Ectodermal cell (in vitro differentiated cells): ENCODE data around the gene ACOX3.

Source experiments
- H3K27ac ChIP-seq: 2 replicates; pipeline ENCODE4 v1.7.0; 2013; ENCODE audit warnings: mild to moderate bottlenecking, low read depth, low read length; ENCODE audit not compliant: insufficient read depth, poor library complexity, severe bottlenecking
- H3K27me3 ChIP-seq: 2 replicates; pipeline ENCODE4 v1.7.0; 2013; ENCODE audit warnings: mild to moderate bottlenecking, low read length; ENCODE audit not compliant: insufficient read depth, control insufficient read depth, poor library complexity, severe bottlenecking
- H3K36me3 ChIP-seq: one replicate; pipeline ENCODE4 v1.7.0; 2013; ENCODE audit warnings: low read length; ENCODE audit not compliant: control insufficient read depth, insufficient read depth
- H3K4me1 ChIP-seq: one replicate; pipeline ENCODE4 v1.7.0; 2013; ENCODE audit warnings: low read length; ENCODE audit not compliant: control insufficient read depth, insufficient read depth
- H3K4me3 ChIP-seq: 2 replicates; pipeline ENCODE4 v1.7.0; 2013; ENCODE audit warnings: low read depth, low read length, control low read depth; ENCODE audit not compliant: insufficient read depth
- H3K9me3 ChIP-seq: 2 replicates; pipeline ENCODE4 v1.7.0; 2013; ENCODE audit warnings: mild to moderate bottlenecking, low read length, moderate library complexity; ENCODE audit not compliant: control insufficient read depth
- WGBS, 2 experiments: methylation state at CpG; one replicate each; pipeline ENCODE4 v1.1.7; 2013; ENCODE audit warnings: missing lambda C conversion rate in 2 of 2; 5-methylcytosine and 5-hydroxymethylcytosine counted together

The ACOX3 gene

GRCh38 chr4:8419222-8420041 is 21.1 kb downstream of the ACOX3 start:
- H3K27me3 ChIP-seq, result no peaks in the 10 kb centered on the region
- WGBS, 2 experiments, result 92 to 93% methylated on average over 12 of the region's 12 CpGs
- no peak overlapping the region for H3K27ac ChIP-seq
- H3K4me3 ChIP-seq, result no peak overlapping the region
- no peaks in the 10 kb centered on the region for H3K9me3 ChIP-seq
- no peaks in the 10 kb centered on the region for H3K36me3 ChIP-seq
- no peaks in the 10 kb centered on the region for H3K4me1 ChIP-seq

- no peak overlapping the region for H3K27ac ChIP-seq
- no peaks in the 10 kb centered on the region for H3K9me3 ChIP-seq
- WGBS, 2 experiments, result 87 to 89% methylated on average over 11 of the region's 11 CpGs
- no peaks in the 10 kb centered on the region for H3K4me1 ChIP-seq
- H3K36me3 ChIP-seq, result no peaks in the 10 kb centered on the region
- H3K4me3 ChIP-seq, result no peak overlapping the region
- H3K27me3 ChIP-seq, result no peaks in the 10 kb centered on the region
These were observed 23.4 kb downstream of the ACOX3 start for GRCh38 chr4:8417071-8417614.

- Histone ChIP-seq H3K27me3 (no peaks in the 10 kb centered on the region), H3K36me3 (no peaks in the 10 kb centered on the region), H3K4me3 (no peak overlapping the region), H3K9me3 (no peaks in the 10 kb centered on the region), H3K27ac (no peak overlapping the region), H3K4me1 (no peaks in the 10 kb centered on the region)
- WGBS, 2 experiments, result 86 to 93% methylated on average over 2 of the region's 2 CpGs
These were observed 26.1 kb downstream of the ACOX3 start for GRCh38 chr4:8414377-8414776.

GRCh38 chr4:8412288-8412687 is 28.2 kb downstream of the ACOX3 start:
- no peaks in the 10 kb centered on the region for H3K27me3 ChIP-seq
- H3K27ac ChIP-seq, result no peak overlapping the region
- no peaks in the 10 kb centered on the region for H3K9me3 ChIP-seq
- H3K4me1 ChIP-seq, result no peaks in the 10 kb centered on the region
- no peak overlapping the region for H3K4me3 ChIP-seq
- no peaks in the 10 kb centered on the region for H3K36me3 ChIP-seq
- 92 to 95% methylated on average over 5 of the region's 5 CpGs for WGBS, 2 experiments

GRCh38 chr4:8411351-8412180 is 29.0 kb downstream of the ACOX3 start:
- no peak overlapping the region for H3K27ac ChIP-seq
- H3K4me1 ChIP-seq, result no peaks in the 10 kb centered on the region
- 91 to 92% methylated on average over 13 of the region's 13 CpGs for WGBS, 2 experiments
- H3K4me3 ChIP-seq, result no peak overlapping the region
- H3K9me3 ChIP-seq, result no peaks in the 10 kb centered on the region
- no peaks in the 10 kb centered on the region for H3K36me3 ChIP-seq
- no peaks in the 10 kb centered on the region for H3K27me3 ChIP-seq

GRCh38 chr4:8410641-8411271 is 29.8 kb downstream of the ACOX3 start:
- no peaks in the 10 kb centered on the region for H3K27me3 ChIP-seq
- no peaks in the 10 kb centered on the region for H3K9me3 ChIP-seq
- no peak overlapping the region for H3K4me3 ChIP-seq
- H3K36me3 ChIP-seq, result no peaks in the 10 kb centered on the region
- 57 to 58% methylated on average over 26 of the region's 26 CpGs for WGBS, 2 experiments
- no peak overlapping the region for H3K27ac ChIP-seq
- H3K4me1 ChIP-seq, result no peaks in the 10 kb centered on the region

- Histone ChIP-seq H3K27ac (no peak overlapping the region), H3K9me3 (no peaks in the 10 kb centered on the region), H3K4me1 (no peaks in the 10 kb centered on the region), H3K27me3 (no peaks in the 10 kb centered on the region), H3K4me3 (no peak overlapping the region), H3K36me3 (no peaks in the 10 kb centered on the region)
- 92% methylated on average over 9 of the region's 9 CpGs for WGBS, 2 experiments
These were observed 30.4 kb downstream of the ACOX3 start for GRCh38 chr4:8410066-8410625.

GRCh38 chr4:8409264-8410065 is 31.1 kb downstream of the ACOX3 start:
- Histone ChIP-seq H3K9me3 (no peaks in the 10 kb centered on the region), H3K27ac (no peak overlapping the region), H3K27me3 (no peaks in the 10 kb centered on the region), H3K36me3 (no peaks in the 10 kb centered on the region), H3K4me3 (no peak overlapping the region), H3K4me1 (no peaks in the 10 kb centered on the region)
- whole genome bisulfite sequencing, 2 experiments, result 95% methylated on average over 17 of the region's 17 CpGs

- Histone ChIP-seq H3K27me3 (no peaks in the 10 kb centered on the region), H3K27ac (no peak overlapping the region), H3K4me3 (no peak overlapping the region), H3K36me3 (no peaks in the 10 kb centered on the region), H3K9me3 (no peaks in the 10 kb centered on the region), H3K4me1 (no peaks in the 10 kb centered on the region)
- WGBS, 2 experiments, result 95 to 96% methylated on average over 9 of the region's 9 CpGs
These were observed 32.8 kb downstream of the ACOX3 start for GRCh38 chr4:8407756-8408155.
